Omental fat pad (tissue), 4 donors: ENCODE results near the gene ARFIP1. TPM values are rescaled to one million over a fixed set of nuclear protein-coding genes. Genes with fewer than 3 reads are reported as not detected.

Experiments
- ATAC-seq: fragments of 150-250 bp; one replicate; pipeline ENCODE4 v1.9.1; 2016; ENCODE audit warnings: mild to moderate bottlenecking, moderate library complexity; ENCODE audit not compliant: low FRiP score
- DNase-seq: peaks from one replicate; pipeline ENCODE4 v3.0.0-alpha.2; 2019; ENCODE audit warnings: low spot score
- CTCF ChIP-seq, 3 donors: fragments of 450-650 bp; IDR thresholded peaks; one replicate each; pipeline ENCODE4 v1.5.1; 2016 to 2017; ENCODE audit warnings: antibody characterized with exemption in 3 of 3, mild to moderate bottlenecking in 3 of 3, moderate library complexity in 2 of 3
- total RNA-seq, 4 donors: library from RNA; depleted of rRNA; stranded (reverse); fragments of >200 nt; gene quantifications; one replicate each; pipeline ENCODE4 v1.1.0, GENCODE V29; 2016

ARFIP1 gene
- total RNA-seq, 4 donors from 2014 or later: 18.3 to 32.6 (median 25.6) TPM

DNA sequence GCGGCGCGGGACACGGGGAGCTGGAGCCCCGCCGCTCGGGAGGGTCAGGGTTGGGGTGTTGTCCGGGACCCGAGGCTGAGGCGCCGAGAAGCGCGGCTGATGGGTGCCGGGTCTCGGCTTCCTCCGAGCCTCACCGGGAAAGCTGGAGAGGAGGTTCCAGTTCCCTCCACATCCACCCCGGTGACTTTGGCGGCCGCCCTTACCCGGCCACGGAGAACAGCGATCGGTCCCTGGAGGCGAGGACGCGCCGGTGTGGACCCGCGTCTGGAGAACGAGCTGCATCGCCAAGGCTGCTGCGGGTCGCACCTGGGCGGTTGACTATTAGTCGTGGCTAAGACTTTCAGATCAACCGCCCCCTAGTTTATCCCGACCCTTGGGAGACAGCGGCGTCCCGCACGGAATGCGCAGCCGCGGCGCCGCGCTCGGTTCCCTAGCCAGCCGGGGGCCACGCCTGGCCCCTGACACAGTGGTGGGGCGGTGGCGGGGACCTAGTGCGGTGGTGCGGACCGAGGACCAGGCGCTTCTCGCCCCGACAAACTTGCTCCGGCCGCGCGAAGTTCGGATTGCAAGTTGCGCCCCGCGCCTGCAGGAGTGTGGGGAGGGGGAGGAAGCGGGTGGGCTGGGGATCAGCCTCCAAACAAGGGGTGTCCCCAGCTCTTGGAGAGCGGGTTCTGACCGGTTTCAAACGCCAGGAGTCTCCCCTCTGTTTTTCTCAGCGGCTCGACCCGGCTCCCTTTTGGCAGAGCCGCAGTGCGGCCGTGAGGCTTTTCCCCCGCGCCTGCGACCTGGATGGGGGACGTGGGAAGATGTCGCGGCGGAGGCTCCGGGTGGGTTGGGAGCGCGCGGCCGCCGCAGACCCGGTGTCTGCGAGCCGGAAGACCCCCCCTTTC, 156.9 kb downstream of the ARFIP1 start:
- DNase-seq: no peak

DNA sequence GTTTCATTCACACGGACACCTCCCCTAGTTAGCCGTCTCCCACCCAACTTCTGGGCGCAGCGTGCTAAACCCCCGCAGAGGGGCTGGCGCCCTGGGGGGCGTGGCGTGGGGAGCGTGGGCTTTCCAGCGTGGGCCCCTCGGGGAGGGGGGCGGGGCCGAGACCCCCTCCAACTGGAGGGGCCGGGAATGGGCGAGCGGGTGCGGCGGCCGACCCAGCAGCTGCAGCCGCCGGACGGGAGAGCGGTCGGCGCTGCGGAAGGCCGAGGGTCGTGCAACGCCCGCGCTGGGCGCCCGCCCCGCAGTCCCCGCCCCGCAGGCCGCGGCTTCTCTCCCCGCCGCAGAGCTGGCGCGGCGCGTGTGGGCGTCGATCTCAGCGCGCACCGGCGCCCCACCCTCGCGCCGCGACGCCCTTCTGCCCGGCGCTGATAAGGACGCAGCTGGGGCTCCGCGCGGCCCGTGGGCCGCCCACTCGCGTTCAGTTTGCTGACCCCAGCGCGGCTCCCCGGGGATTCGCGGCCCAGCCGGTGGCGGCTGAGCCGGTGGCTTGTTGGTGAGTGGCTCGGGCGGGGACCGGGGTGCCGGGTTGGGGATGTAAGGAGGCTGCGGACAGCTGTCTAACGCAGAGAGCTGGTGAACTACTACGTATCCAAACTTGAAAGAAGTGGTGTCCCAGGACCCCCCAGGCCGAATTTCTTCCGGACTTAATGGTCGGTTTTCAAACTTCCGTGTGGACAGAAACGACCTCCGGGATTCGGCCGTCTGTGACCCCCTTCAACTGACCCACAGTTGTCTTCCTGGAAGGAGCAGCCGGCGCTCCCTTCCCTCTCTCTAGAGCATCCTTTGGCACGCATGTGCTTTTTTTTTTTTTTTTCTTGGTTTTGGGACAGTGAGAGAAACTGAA, 157.8 kb downstream of the ARFIP1 start:
- ATAC-seq: peak; percentile 63
- no peak for TF ChIP-seq CTCF (IDR thresholded peaks at IDR 0.05)
- no peak for DNase-seq

More for the DNA sequence above, 156.9 kb downstream of the ARFIP1 start:
- no peak for TF ChIP-seq CTCF (IDR thresholded peaks at IDR 0.05)
- peak; percentile 28 for ATAC-seq

DNA sequence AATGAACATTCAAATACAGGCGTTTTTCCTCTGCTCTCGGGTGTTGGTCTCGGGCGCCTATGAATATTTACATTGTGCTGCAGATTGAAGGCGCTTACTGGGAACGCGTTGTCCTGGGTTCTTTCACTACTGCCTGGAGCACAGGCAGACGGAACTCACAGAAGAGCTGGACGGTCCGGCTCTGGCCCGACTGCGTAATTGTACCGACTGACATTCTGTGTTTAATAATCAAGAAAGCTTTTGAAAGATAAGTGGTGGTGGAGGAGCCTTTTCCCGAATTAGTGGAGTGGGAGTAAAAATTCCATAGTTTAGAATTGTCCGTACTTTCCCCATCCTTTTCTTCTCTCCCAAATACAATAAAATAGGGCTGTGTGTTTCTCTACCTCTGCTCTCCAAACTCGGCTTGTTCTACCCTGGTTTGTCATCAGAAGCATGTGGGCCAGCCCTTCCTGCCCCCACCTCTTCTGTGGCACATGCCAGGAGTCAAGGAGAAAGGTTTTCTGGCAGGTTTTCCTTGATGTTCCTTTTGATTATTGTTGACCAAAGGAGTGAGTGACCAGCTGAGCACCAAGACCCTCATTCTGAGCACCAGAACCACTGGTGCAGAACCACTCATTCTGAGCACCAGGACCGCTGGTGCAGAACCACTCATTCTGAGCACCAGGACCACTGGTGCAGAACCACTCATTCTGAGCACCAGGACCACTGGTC, 158.6 kb downstream of the ARFIP1 start:
- no peak for ATAC-seq
- TF ChIP-seq CTCF (IDR thresholded peaks at IDR 0.05): no peak
- DNase-seq: no peak

- DNase-seq (no peak), ATAC-seq (no peak)
- TF ChIP-seq CTCF (IDR thresholded peaks at IDR 0.05): no peak
Observed at GRCh38 chr4:152939621-152940020, 159.9 kb downstream of the ARFIP1 start.

- DNase-seq (no peak), ATAC-seq (no peak)
- TF ChIP-seq CTCF (IDR thresholded peaks at IDR 0.05): no peak
Observed at GRCh38 chr4:152940461-152940860, 160.7 kb downstream of the ARFIP1 start.

DNA sequence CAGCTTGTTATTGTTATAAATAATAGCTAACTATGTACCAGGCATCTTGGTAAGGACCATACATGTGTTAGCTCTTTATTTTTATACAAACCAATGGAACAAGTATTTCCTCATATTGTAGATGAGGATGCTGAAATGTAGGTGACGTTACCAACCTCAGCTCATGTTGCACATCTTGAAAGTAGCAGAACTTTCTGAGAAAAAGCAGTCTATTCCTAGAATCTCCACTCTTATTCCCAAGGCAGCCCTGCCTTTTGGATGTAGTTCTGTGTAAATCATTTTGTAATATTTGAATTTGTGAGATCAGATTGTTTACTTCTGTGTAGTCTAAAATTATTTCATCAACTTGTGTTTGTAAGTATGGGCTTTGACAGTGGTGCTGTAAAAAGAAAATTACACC, 161.7 kb downstream of the ARFIP1 start:
- TF ChIP-seq CTCF (IDR thresholded peaks at IDR 0.05): no peak
- DNase-seq (no peak), ATAC-seq (no peak)
